ENCODE measurements around the gene SCN3B. TPM values are rescaled to one million over a fixed set of nuclear protein-coding genes. Genes with fewer than 3 reads are reported as not detected.

SCN3B gene
- total RNA-seq, 1 experiment from 2014 or later = 0.06 TPM

- DNase-seq (ENCODE audit: low read depth) = peak; percentile 57
Observed at GRCh38 chr11:123601136-123601535, 53.3 kb downstream of the SCN3B start.

- no peak for DNase-seq (ENCODE audit: low read depth)
Observed at GRCh38 chr11:123597859-123598258, 56.6 kb downstream of the SCN3B start.

- no peak for DNase-seq (ENCODE audit: low read depth)
Observed at GRCh38 chr11:123594921-123595320, 59.5 kb downstream of the SCN3B start.

GRCh38 chr11:123594188-123594901 is 60.1 kb downstream of the SCN3B start:
- peak; percentile 32 for DNase-seq (ENCODE audit: low read depth)

GRCh38 chr11:123593570-123593969 is 60.9 kb downstream of the SCN3B start:
- DNase-seq (ENCODE audit: low read depth) = no peak

- peak; percentile 97 for DNase-seq (ENCODE audit: low read depth)
Observed at GRCh38 chr11:123590296-123590912, 64.0 kb downstream of the SCN3B start.

- DNase-seq (ENCODE audit: low read depth) = no peak
Observed at GRCh38 chr11:123588864-123589262, 65.6 kb downstream of the SCN3B start.

- DNase-seq (ENCODE audit: low read depth) = no peak
Observed at GRCh38 chr11:123588117-123588863, 66.1 kb downstream of the SCN3B start.

- no peak for DNase-seq (ENCODE audit: low read depth)
Observed at GRCh38 chr11:123587559-123587958, 66.9 kb downstream of the SCN3B start.

- DNase-seq (ENCODE audit: low read depth) = peak; percentile 48
Observed at GRCh38 chr11:123587044-123587443, 67.4 kb downstream of the SCN3B start.

GRCh38 chr11:123586568-123586967 is 67.9 kb downstream of the SCN3B start:
- DNase-seq (ENCODE audit: low read depth) = no peak

- DNase-seq (ENCODE audit: low read depth) = no peak
Observed at GRCh38 chr11:123585706-123586105, 68.7 kb downstream of the SCN3B start.

- no peak for DNase-seq (ENCODE audit: low read depth)
Observed at GRCh38 chr11:123585206-123585605, 69.2 kb downstream of the SCN3B start.

- DNase-seq (ENCODE audit: low read depth) = no peak
Observed at GRCh38 chr11:123584737-123585136, 69.7 kb downstream of the SCN3B start.

GRCh38 chr11:123584186-123584585 is 70.2 kb downstream of the SCN3B start:
- no peak for DNase-seq (ENCODE audit: low read depth)

GRCh38 chr11:123582992-123583504 is 71.4 kb downstream of the SCN3B start:
- no peak for DNase-seq (ENCODE audit: low read depth)

- DNase-seq (ENCODE audit: low read depth) = no peak
Observed at GRCh38 chr11:123581651-123582399, 72.6 kb downstream of the SCN3B start.

- DNase-seq (ENCODE audit: low read depth) = peak; percentile 37
Observed at GRCh38 chr11:123580557-123581275, 73.7 kb downstream of the SCN3B start.

- DNase-seq (ENCODE audit: low read depth) = no peak
Observed at GRCh38 chr11:123580137-123580536, 74.3 kb downstream of the SCN3B start.

- no peak for DNase-seq (ENCODE audit: low read depth)
Observed at GRCh38 chr11:123579482-123579812, 75.0 kb downstream of the SCN3B start.
